Measurements from ENCODE around the gene COBLL1.

COBLL1 gene

DNA sequence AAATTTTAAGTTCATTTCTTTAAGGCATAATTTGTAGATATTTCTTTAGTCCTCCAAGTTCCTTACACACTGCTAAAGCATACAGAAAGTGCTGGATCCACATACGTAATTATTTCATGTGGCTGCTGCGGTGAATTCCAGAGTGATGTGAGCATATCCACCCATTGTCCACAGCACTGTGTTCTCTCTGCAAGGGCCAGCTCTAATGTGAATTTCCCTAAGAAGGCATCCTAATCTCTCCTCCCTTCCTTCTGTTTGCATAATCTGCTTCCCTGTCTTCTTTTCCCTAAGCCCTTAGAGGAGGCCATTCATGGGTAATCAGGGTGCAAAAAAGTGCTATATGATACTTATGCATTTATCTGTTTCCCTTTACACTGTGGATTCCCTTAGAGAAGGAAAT is 57.2 kb downstream of the COBLL1 start:
- TF ChIP-seq, protein P1, sequence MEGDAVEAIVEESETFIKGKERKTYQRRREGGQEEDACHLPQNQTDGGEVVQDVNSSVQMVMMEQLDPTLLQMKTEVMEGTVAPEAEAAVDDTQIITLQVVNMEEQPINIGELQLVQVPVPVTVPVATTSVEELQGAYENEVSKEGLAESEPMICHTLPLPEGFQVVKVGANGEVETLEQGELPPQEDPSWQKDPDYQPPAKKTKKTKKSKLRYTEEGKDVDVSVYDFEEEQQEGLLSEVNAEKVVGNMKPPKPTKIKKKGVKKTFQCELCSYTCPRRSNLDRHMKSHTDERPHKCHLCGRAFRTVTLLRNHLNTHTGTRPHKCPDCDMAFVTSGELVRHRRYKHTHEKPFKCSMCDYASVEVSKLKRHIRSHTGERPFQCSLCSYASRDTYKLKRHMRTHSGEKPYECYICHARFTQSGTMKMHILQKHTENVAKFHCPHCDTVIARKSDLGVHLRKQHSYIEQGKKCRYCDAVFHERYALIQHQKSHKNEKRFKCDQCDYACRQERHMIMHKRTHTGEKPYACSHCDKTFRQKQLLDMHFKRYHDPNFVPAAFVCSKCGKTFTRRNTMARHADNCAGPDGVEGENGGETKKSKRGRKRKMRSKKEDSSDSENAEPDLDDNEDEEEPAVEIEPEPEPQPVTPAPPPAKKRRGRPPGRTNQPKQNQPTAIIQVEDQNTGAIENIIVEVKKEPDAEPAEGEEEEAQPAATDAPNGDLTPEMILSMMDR (IDR thresholded peaks at IDR 0.05; ENCODE audit: low read depth, low read length), result no peak
- peak; percentile 74 for DNase-seq (ENCODE audit: low read depth, low spot score)
- H3K4me3 ChIP-seq (ENCODE audit: low read depth, low read length), result no peak overlapping the region
- in situ Hi-C loops (cut with HindIII; ENCODE audit: low sequenced_read_pairs), result no loop called here

DNA sequence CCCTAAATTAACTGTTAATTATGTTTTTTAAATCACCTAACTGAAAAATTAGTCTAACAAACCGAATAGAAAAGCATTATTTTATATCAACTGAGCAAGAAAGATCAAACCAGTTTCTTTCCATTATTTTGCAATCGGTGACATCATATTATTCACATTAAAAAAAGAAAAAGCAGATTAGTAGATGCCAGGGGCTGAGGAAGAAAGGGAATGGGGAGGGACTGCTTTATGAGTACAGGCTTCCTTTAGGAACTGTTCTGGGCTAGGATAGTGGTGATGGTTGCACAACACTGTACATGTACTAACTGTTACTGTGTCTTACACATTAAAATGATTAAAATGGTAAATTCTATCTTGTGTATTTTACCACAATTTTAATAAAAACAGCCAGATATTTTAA is 59.3 kb downstream of the COBLL1 start:
- TF ChIP-seq, protein P1 (IDR thresholded peaks at IDR 0.05; ENCODE audit: low read depth, low read length), result no peak

DNA sequence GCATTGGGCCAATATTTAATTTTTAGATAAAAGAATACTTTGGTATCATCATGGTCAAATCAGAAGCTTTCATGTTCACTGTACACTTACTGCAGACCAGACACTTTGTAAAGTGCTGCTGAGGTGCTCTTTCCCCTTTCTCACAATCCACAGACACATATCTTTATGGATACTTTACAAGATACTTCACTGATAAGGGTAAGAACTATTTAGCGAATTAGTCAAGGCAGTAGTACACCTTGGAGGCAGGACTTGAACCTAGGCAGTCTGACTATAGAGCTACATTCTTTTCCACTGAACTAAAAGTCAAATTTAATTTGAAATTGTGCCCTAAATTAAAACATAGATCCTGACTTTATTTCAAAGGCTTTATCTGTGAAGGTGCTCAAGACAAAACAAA is 60.2 kb downstream of the COBLL1 start:
- TF ChIP-seq, protein P1 (IDR thresholded peaks at IDR 0.05; ENCODE audit: low read depth, low read length), result no peak
- DNase-seq (ENCODE audit: low read depth, low spot score), result no peak
- in situ Hi-C loops (cut with HindIII; ENCODE audit: low sequenced_read_pairs), result no loop called here

More for the DNA sequence above, 59.3 kb downstream of the COBLL1 start:
- no peak overlapping the region for H3K4me3 ChIP-seq (ENCODE audit: low read depth, low read length)
- no peak for DNase-seq (ENCODE audit: low read depth, low spot score)
- in situ Hi-C loops (cut with HindIII; ENCODE audit: low sequenced_read_pairs), result no loop called here

DNA sequence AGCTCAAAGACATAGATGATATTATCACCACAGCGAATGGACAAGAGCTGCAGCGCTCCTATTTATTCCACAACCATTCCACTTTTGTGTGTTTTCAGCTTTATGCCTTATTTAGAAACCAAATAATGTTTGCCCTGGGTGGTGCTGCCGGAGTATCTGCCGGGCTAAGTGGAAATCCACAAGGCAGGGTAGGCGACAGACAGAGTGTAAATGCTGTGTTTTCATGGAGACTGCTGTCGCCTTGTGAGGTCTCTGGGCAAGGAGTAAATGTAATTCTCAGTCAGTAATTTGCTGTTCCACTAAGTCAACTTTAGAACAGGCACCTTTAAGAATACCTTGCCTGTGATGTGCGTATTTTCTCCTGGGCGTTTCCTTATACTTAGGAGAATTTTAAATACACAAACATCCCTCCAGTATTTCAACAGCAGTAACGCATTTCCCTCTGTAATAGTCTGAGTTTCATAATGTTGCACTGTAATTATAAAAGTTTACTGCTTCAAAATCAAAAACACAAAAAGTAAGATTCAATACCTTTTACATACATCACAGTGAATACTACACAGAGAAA is 60.9 kb downstream of the COBLL1 start:
- TF ChIP-seq, protein P1 (IDR thresholded peaks at IDR 0.05; ENCODE audit: low read depth, low read length), result no peak
- no peak for DNase-seq (ENCODE audit: low read depth, low spot score)
- in situ Hi-C loops (cut with HindIII; ENCODE audit: low sequenced_read_pairs), result no loop called here
- no peak overlapping the region for H3K4me3 ChIP-seq (ENCODE audit: low read depth, low read length)

More for the DNA sequence above, 60.2 kb downstream of the COBLL1 start:
- no peak overlapping the region for H3K4me3 ChIP-seq (ENCODE audit: low read depth, low read length)

DNA sequence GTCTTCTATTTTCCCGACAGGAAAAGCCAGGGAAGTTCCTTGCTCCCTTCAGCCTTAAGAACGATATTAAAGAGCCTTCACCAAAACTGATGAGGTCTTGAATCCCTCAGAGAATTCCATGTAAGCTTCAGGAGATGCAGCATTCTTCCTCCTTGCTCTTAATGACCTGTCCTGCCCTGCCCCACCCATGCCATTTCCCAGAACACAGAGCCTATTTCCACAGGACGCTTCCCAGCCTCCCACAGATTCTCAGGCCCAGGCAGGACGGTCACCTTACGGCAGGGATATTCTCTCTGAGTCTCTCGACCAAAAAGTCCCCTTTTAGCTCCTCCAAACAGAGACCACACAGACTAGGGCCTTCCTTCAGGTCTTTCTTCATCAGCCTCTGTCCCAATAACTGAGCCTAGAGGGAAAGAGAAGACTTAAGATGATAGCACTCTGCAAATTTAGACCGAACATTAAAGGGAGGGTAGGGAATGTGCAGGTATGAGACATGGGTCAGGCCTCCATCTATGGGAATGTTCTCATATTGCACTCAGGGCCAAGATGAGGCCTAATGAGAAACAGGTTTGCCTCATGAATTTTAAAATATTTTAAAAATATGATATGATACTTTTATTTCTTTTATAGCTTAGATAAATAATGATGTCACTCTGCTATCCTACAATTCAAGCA is 62.1 kb downstream of the COBLL1 start:
- H3K4me3 ChIP-seq (ENCODE audit: low read depth, low read length), result no peak overlapping the region
- TF ChIP-seq, protein P1 (IDR thresholded peaks at IDR 0.05; ENCODE audit: low read depth, low read length), result no peak
- in situ Hi-C loops (cut with HindIII; ENCODE audit: low sequenced_read_pairs), result no loop called here
- DNase-seq (ENCODE audit: low read depth, low spot score), result no peak

DNA sequence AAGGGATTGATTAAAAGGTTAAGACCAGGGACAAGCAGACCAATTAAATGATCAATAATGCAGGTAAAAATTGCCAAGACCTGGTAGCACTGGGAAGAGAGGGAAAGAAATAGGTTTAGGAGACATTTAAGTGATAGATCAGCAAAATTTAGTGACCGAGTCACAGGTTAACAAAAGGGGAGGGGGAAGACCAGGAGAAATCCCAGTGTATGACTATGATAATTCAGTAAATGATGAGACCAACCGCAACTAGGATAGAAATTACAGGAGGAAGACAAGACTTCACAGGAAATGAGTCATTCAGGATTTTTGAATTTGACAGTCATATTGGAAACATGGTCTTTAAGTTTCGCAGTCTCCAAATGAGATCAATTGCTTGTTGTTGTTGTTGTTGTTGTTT is 62.9 kb downstream of the COBLL1 start:
- no peak overlapping the region for H3K4me3 ChIP-seq (ENCODE audit: low read depth, low read length)
- no peak for DNase-seq (ENCODE audit: low read depth, low spot score)
- in situ Hi-C loops (cut with HindIII; ENCODE audit: low sequenced_read_pairs), result no loop called here
- TF ChIP-seq, protein P1 (IDR thresholded peaks at IDR 0.05; ENCODE audit: low read depth, low read length), result no peak
